Raji (cell line): ENCODE data around the gene CABLES1.

ENCODE experiments used
- POLR2A ChIP-seq: IDR thresholded peaks from 2 replicates; pipeline ENCODE4 v1.6.1; 2011; ENCODE audit warnings: low read depth, low read length, control low read depth; ENCODE audit not compliant: insufficient read depth

Gene CABLES1

DNA sequence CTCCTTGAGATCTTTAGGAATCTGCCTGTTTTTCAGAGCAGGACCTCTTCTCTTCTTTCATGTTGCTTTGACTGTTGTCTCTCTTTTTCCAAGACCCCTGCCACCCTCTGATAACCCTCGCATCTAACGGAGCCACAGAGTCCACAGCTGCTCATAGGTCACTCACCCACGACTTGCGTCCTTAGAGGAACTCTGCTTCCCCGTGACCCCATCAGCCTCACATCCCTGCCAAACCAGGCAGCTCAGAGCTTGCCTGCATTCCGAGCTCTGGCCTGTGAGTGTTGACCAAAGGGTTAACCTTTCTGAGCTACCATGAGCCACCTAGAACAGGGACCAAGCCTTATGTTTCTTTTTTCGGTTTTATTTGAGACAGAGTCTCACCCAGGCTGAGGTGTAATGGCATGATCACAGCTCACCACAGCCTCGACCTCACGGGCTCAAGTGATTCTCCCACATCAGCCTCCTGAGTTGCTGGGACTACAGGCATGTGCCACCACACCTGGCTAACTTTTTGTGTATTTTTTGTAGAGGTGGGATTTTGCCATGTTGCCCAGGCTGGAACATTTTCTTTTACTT lies 36.4 kb downstream of the CABLES1 start:
- TF ChIP-seq POLR2A, result no peak

DNA sequence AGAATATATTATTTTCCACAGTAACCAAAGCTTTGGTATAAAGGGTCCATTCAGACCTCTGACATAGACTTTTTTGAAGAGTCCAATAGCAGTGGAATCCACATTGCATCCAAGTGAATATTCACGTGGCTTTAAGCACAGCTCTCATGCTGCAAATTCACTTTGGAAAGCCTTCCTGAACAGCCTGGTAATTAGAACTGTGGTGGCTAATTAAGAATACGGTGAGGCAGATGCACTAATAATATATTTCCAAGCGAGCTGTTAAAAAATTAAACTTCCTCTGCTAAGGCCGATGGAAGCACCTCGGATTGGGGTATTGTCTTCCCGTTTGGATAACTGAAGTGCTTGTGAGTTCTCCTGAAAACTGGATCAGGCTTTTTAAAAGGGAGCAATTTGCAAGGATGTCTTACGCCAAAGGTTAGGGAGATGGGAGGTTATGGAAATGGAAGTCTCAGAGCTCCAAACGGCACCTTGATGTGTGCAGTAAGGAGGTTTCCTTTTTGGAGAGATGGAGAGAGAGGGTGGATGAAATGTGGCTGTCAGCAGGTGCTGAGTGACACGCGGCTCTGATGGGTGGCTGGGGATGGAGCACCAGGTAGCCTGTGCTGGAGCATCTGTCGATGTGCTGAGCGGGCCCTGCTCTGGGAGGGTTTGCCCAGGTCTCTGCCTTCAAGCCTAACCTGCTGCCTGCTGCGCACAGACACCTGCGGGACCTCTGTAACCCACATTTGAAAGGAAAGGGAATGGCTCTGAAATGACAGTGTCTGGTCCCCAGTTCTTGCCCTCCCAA lies 37.5 kb downstream of the CABLES1 start:
- no peak for TF ChIP-seq POLR2A

DNA sequence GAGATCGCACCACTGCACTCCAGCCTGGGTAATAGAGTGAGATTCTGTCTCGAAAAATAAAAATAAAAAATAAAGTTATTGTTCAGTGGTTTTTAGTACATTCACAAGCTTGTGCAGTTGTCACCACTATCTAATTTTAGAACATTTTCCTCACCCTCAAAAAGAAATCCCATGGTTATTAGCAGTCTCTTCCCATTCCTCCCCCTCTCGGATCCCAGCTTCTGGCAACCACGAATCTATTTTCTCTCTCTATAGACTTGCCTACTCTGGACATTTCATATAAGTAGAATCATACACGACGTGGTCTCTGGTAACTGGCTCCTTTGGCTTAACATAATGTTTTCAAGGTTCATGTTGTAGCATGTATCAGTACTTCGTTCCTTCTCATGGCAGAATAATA lies 38.6 kb downstream of the CABLES1 start:
- no peak for TF ChIP-seq POLR2A

DNA sequence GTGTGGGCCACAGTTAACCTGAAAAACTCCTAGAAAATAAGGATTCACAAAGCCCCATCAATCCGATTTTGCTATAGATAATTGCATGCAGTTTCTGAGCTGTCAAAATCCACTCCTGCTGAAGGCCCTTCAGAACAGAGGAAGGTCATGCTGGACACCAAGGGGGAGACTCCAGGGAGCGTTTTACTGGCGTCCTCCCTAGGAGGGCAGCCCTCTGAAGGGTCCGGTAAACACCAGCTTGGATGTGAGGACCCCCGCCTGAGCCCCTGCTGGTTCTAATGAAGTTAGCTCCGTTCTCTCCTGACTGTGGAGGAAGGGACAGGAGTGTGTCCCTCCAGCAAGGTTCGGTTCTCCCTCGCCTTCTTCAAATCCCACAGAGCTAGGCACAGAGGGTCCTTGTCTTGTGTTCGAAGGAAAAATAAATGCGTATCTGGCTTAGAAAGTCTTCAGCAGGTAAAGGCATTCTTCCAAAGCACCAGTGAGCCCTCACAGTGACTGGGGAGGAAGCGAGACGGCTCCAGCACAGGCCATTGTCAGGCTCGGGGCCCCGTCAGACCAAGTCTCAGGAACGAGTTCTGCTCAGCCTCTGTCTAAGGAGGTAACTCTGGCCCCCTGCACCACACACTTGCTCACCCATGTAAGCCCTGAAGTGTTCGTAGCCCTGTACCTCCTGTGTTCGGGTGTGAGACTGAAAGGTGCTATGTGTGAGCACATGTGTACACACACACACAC lies 41.6 kb downstream of the CABLES1 start:
- TF ChIP-seq POLR2A, result no peak

DNA sequence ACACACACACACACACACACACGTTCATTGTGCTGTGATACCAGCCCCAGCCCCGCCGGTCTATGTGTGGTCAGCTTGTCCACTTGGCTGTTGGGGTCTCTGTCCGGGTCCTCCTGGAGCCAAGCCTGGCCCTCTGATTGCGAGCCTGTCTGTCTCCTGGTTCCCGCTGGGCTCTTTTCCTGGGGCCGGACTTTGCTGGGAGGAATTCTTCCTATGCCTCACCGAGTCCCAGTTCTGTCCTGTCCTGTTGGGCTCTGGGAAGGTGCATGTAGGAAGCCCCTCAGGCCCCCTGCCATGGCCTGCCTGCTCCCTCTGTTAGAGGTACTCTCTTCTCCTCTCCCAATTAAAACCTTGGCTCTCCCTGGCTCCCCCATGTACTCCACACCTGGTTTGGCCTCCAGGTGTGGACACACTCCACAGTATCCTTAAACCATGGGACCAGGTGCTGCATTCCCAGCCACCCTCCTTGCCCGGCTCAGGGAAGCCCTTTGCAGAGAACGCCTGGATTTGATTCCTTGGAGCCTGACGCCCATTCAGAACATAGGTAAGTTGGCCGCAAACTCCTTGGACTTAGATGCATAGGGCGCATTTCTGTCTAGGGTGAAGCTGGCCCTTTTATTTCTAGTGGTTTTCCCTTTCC lies 42.3 kb downstream of the CABLES1 start:
- TF ChIP-seq POLR2A, result no peak

DNA sequence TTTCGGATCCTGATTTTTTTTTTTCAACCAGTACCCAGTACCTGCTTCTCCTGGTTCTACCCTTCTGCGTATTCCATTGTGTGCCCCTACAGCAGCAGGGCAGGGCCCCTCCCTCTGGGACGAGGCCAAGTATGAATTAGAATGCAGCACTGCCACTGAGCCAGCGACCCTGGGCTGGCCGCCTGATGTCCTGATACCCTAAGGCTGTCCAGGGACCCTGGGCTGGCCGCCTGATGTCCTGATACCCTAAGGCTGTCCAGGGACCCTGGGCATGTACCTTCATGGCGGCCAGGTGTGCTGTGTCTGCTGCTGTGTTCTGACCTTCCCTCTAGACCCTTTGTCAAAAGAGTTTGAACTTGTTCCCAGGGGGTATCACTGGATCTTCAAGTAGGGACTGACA lies 42.9 kb downstream of the CABLES1 start:
- no peak for TF ChIP-seq POLR2A

DNA sequence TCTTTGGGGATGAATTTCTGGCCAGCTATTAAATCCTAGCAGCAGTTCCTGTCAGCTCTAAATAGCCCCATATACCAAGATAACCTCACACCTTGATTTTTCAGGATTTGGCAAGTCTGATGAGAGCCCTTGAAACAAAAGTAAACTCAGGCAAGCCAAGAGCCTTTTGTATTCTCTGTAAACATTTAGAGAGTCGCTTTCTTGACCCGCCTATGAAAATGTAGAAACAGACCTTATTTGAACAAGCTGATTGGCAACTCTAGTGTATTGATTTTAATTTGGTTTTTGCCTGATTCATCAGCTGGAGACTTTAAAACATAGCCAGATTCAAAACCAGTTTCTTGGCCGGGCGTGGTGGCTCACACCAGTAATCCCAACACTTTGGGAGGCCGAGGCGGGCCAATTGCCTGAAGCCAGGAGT lies 43.4 kb downstream of the CABLES1 start:
- no peak for TF ChIP-seq POLR2A

DNA sequence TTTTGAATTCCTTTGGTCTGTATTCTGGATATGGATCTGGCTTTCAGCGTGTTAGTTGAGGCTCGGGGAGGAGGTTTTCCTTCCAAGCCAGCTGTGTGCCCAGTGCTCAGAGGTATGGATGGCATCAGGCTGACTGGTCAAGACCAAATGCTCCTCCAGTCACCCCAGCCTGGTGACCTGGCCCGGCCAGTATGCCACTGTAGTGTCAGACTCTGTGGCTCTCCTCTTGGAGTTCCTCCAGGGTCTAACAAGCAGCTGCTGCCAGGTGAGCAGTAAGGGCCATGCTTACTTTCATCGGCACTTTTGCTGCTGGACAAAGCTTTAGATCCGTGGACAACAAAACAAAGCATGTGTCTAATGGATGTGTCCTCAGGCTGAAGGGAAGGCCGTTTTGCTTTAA lies 44.1 kb downstream of the CABLES1 start:
- TF ChIP-seq POLR2A, result no peak

DNA sequence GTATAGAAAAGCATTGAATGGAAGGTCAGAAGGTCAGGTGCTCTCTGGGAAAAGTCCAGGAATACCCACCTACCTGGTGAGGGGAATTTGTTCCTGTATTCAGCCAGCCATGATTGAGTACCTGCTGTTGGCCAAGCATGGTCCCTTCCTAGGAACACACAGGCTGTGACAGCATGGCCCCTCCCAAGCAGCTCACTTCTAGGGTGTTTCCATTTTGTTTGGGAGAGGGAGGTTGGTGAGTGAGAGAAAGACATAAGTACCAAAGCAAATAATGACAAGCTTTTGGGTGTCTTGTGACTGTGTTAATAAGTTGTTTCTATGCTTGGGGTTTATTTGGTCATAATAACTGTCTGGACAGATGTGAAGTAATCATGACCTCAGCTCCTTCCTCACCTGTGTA lies 46.3 kb downstream of the CABLES1 start:
- no peak for TF ChIP-seq POLR2A

DNA sequence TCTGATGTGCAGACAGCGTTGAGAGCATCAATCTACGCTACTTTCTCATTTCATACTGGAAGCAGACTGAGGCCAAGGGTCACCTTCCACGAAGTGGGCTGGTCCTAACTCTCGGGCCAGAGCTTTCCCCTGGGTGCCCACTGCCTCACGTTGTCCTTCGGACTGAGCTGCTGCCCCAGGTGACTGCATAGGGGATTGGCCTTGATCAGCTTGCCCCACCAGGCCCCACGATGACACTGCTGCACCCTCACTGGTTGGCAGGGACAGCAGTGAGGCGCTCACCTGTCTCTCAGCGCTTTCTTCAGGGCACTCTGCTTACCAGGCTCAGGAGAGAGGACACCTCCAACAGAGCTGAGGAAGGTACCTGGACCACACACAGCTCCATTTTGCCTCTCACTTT lies 47.3 kb downstream of the CABLES1 start:
- TF ChIP-seq POLR2A, result no peak

DNA sequence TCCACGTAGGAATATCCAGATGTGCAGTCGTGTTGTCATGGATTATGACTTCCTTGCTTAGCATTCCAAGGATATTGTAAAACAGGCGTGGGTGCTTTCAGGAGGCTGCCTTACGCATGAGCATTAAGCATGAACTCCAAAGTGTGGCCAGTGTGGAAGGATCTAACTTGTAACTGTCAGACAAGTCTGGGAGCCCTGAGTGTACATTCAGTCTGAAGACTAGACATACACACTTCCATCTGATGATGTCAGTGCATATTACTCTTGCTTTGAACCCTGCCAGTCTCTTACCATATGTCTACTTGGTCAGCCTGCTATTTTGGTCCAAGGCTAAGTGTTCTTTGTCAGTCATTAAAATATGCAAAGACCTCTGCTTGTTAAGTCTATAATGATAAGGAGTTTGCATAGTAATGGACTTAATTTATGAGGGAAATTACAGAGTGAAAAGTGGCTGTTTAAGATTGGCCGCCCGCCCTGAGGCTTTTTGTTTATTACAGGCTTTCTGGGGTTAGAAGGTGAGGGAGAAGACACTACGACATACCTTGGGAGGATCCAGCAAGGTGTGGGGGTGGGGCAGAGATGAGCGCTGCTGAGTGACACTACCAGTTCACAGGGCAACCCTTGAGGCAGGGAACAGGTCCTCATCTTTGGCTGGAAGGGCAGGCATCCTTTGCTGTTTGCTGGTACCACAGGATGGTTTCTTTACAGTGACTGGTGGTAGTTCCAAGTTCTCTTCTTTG lies 48.3 kb downstream of the CABLES1 start:
- TF ChIP-seq POLR2A, result no peak

DNA sequence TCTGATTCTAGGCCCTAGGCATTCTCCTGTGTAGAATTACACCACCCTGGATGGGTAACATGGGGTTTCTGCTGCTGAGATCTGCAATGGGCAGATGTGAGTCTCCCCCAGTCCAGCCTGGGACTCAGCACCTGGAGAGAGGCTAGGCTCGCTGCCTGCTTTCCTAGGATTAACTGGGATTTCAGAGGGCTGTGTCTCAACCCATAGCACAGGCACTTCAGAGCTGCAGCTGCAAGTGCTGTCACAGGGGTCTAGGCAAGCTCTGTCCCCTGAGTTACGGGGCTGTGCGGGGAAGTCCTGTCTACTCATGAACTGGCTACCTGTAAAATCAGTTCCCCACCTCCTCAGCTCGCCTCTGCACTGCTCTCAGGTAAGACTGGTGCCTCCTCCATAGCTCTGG lies 51.5 kb downstream of the CABLES1 start:
- no peak for TF ChIP-seq POLR2A

DNA sequence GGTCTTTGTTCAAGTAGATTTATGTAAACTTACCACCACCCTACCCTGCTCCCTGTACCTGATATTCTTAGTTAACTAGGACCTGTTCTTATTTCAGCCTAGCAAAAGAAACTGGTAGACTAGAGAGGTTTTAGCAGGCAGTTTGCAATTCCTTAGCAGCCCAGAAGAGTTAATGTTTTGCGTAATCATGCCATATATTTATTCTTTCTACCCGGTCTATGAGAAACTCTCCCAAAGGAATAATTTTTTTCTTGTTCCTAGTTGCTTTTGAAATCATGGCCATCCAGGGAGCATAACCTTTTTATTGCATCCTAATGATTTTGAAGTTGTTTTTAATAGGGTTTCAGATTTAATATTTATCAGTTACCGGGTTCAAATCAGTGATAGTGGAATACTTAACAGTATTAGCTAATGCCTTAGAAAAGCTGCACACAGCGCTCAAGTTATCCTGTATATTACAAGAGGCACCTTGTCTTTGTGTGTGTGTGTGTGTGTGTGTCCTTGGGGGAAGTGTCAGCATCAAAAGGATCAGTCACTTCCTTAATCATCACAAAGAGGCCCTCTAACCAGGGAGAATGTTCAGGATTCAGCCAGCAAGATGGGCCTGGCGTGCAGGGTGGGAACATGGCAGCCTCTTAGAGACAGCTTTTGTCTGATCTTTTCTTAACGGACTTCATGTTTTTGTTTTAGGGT lies 52.9 kb downstream of the CABLES1 start:
- TF ChIP-seq POLR2A, result no peak

DNA sequence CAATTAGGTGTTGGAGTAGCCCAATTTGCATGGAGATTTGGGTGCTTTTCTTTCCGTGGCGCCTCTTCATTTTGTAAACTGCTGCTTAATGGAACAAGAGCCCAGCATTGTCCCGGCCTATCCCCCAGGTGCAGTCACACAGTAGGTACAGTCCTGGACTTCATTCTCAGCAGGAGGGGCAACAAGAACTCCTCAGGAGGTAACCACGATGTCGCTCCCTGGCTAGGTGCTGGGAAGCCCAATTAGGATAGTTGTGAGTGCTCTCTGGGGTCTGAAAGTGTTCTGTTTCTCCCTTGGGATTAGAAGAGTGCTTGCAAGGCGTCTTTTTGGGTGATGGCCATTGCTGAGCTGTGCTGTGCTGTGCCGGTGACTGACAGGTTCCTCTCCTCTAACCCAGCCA lies 53.8 kb downstream of the CABLES1 start:
- no peak for TF ChIP-seq POLR2A
